ENCODE measurements around the gene TSPOAP1.

Gene TSPOAP1

GRCh38 chr17:58339755-58340404 is 11.3 kb upstream of the TSPOAP1 start:
- DNase-seq (ENCODE audit: low read depth in 3 of 3): no peak

- peak in 2 of 3 donors; percentile 65 to 79 for DNase-seq (ENCODE audit: low read depth in 3 of 3)
Observed at GRCh38 chr17:58338841-58339754, 10.5 kb upstream of the TSPOAP1 start.

DNA sequence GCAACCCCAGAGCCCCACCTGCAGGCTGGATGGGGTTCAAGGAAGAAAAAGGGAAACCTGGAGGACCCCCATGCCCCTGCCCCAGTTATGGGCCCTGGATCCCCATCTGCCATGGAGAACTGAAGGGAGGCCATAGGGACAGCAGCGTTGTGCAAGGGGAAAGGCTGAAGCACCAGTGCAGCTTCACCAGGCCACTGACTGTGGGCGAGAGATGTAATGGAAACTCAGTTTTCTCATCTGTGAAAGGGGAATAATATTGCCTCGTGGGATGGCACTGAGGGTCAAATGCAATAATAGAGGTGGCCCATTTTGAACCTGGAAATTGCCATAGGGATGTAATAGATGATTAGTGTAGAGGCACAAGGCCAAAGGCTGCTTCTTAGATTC is 9.9 kb upstream of the TSPOAP1 start:
- peak in 1 of 3 donors; percentile 33 for DNase-seq (ENCODE audit: low read depth in 3 of 3)

DNA sequence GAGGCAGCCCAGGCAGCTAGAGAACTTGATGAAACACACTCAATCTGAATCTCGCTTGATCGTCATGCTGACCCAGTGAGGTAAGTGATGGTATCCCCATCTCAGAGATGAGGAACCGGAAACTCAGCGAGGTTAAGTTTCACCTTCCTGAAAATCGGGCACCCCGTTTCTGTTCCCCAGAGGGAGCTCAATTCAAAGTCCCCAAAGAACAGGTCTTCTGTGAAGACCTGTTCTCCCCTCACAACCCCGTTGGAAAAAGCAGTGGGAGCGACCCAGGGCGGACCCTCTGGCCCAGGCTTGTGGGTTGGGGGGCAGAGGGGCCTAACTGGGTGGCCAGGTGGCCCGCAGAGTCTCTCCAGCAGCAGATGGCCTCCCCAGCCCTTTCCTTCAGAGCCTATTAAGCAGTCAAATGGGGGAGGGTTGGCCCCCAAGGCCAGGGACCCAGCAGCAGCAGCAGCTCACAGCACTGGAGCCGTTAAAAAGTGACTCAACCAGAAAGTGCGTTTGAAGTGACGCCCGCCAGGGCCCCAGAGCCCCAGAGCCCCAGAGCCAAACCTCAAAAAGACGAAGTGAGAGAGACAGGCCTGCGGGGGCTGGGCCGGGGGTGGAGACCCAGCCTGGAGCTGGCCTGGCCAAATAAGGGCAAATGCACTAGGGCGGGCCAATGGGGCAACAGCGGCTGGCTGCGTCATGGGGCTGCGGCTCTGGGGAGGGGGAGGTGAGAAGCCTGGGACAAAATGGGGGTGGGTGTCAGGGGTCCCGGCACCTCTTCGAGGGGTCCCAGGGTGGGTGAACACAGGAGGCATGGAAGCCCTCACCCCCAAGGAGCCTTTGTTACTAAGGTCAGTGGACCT is 9.2 kb upstream of the TSPOAP1 start:
- peak; percentile 87 to 96 (median 88) for DNase-seq (ENCODE audit: low read depth in 3 of 3)

- DNase-seq (ENCODE audit: low read depth in 3 of 3): no peak
Observed at GRCh38 chr17:58337210-58337599, 8.6 kb upstream of the TSPOAP1 start.

- no peak for DNase-seq (ENCODE audit: low read depth in 3 of 3)
Observed at GRCh38 chr17:58336456-58337209, 8.0 kb upstream of the TSPOAP1 start.

GRCh38 chr17:58335779-58336455 is 7.3 kb upstream of the TSPOAP1 start:
- peak in 1 of 3 donors; percentile 57 for DNase-seq (ENCODE audit: low read depth in 3 of 3)

GRCh38 chr17:58335061-58335731 is 6.6 kb upstream of the TSPOAP1 start:
- peak in 1 of 3 donors; percentile 41 for DNase-seq (ENCODE audit: low read depth in 3 of 3)

GRCh38 chr17:58334661-58335060 is 6.1 kb upstream of the TSPOAP1 start:
- DNase-seq (ENCODE audit: low read depth in 3 of 3): no peak

DNA sequence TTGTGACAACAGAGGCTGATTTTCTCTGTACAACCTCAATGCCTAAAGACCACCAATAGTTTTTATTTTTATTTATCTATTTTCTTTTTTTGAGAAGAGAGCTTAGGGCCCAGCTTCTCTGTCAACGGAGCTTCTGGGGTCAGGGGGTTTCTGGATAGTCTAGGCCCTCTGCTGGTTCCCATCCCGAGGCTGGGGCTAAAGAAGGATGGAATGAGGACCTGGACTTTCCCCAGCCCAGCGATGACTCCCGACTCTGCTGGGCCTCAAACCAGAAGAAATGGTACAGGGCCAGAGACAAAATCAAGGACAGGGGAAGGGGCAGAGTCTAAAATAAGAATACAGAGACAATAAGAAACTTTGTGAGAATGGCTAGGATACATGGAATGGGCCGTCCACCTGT is 5.7 kb upstream of the TSPOAP1 start:
- DNase-seq (ENCODE audit: low read depth in 3 of 3): no peak

- DNase-seq (ENCODE audit: low read depth in 3 of 3): no peak
Observed at GRCh38 chr17:58333736-58334207, 5.2 kb upstream of the TSPOAP1 start.

GRCh38 chr17:58332778-58333735 is 4.5 kb upstream of the TSPOAP1 start:
- DNase-seq (ENCODE audit: low read depth in 3 of 3): peak in 1 of 3 donors; percentile 57

GRCh38 chr17:58331815-58332777 is 3.5 kb upstream of the TSPOAP1 start:
- DNase-seq (ENCODE audit: low read depth in 3 of 3): peak; percentile 88 to 96 (median 89)

DNA sequence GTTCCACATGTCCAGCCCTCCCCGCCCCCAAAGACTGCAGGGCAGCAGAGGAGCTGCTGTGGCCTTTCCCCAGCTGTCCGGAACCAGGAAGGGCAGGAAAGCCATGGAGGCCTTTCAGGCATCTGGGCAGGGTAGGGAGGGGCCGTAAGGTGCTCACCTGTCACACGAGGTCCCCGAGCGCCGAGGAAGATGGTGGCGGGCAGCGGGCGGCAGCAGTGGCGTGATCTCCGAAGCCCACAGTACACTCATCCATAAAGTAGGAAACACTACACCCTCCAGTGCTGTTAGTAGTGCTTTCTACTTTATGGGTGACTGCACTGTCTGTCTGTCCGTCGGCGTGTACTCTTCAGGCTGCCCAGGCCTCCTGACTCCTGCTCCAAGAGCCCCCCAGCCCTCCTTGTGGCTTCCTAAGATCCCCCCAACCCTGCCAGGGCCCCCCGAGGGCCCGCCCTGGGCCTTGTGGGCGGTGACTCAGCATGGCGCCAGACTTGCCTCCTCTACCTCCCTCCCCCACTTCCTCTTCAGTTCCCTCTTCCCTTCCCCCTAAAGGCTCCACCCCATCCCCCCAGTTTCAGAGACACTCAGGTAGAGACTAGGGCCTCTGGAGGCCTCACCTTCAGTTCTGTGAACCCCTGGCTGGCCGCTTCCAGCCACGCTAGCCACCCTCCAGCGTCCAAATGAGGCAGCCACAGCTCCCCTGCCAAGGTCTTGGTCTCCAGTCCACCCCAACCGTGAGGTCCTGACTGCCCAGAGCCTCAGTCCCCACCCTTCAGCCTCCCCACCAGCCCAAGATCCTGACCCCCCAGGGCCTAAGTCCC is 2.6 kb upstream of the TSPOAP1 start:
- peak in 1 of 3 donors; percentile 56 for DNase-seq (ENCODE audit: low read depth in 3 of 3)

GRCh38 chr17:58330538-58330996 is 2.0 kb upstream of the TSPOAP1 start:
- DNase-seq (ENCODE audit: low read depth in 3 of 3): peak in 1 of 3 donors; percentile 27

GRCh38 chr17:58329810-58330537 is 1.4 kb upstream of the TSPOAP1 start:
- DNase-seq (ENCODE audit: low read depth in 3 of 3): peak in 1 of 3 donors; percentile 45

Data from stimulated activated CD4-positive, alpha-beta T cell treated with anti-CD3 and anti-CD28 coated beads, TNF-alpha, amount 100 ng/mL, for 48 hours (primary cell).